ENCODE results near the gene TOR4A. TPM values are rescaled to one million over a fixed set of nuclear protein-coding genes. Genes with fewer than 3 reads are reported as not detected.
A peak's percentile ranks its signal among the peaks of the same experiment; 100 is the strongest.

Gene TOR4A
- total and polyA plus RNA-seq, 9 of the 15 experiments (the other 6 are each of a cell fraction or from before 2014, with no cell fraction given), result 3.9 to 49.2 (median 8.8) TPM

- TF ChIP-seq TRIM24 (IDR thresholded peaks at IDR 0.05) (peak in 1 of 2 experiments; percentile 57; a peak in 2 of 4 replicates), ARID4B (CRISPR knock-in tag; IDR thresholded peaks at IDR 0.05) (peak; percentile 71; the same call in 1 of the 2 replicates), YY1 (IDR thresholded peaks at IDR 0.05; ENCODE audit: borderline replicate concordance in 1 of 3, control insufficient read depth in 1 of 3, extremely low read depth in 1 of 3, insufficient read depth in 3 of 3, insufficient read length in 1 of 3, insufficient replicate concordance in 2 of 3, low read depth in 1 of 3, low read length in 2 of 3) (peak in 2 of 3 experiments; percentile 8 to 43), SRSF1 (IDR thresholded peaks at IDR 0.05; ENCODE audit: low read depth, low read length) (0 out of 2 replicates have a peak, but pooled peaks have one; percentile 51), SMARCA5 (IDR thresholded peaks at IDR 0.05) (no peak), NKRF (IDR thresholded peaks at IDR 0.05; ENCODE audit: borderline replicate concordance) (no peak), TCF15 (CRISPR knock-in tag; IDR thresholded peaks at IDR 0.05) (no peak), NCOR1 (IDR thresholded peaks at IDR 0.05) (no peak), ZNF23 (CRISPR knock-in tag; IDR thresholded peaks at IDR 0.05) (no peak), POLR2A (conservative IDR thresholded peaks at IDR 0.05) (peak; percentile 38), SMC3 (conservative IDR thresholded peaks at IDR 0.05; ENCODE audit: insufficient read depth, low read depth, low read length) (no peak), CREM (IDR thresholded peaks at IDR 0.05; ENCODE audit: low read depth) (peak; percentile 34; the same call in 1 of the 2 replicates), COPS2 (conservative IDR thresholded peaks at IDR 0.05) (no peak), SLC30A9 (CRISPR knock-in tag; IDR thresholded peaks at IDR 0.05) (no peak), CTCFL (IDR thresholded peaks at IDR 0.05; ENCODE audit: borderline replicate concordance, insufficient read depth, low read depth, low read length, poor library complexity, severe bottlenecking) (peak; percentile 88), HDAC2 (IDR thresholded peaks at IDR 0.05) (peak; percentile 57; the same call in 1 of the 2 replicates), NFIC (IDR thresholded peaks at IDR 0.05) (peak; percentile 67), SIN3B (IDR thresholded peaks at IDR 0.05; ENCODE audit: low read depth) (peak; percentile 24; the same call in 1 of the 2 replicates)
These were observed 23.8 kb downstream of the TOR4A start (continued) for GRCh38 chr9:137301081-137301947.
